ENCODE measurements around the gene DPH1.
A peak's percentile ranks its signal among the peaks of the same experiment; 100 is the strongest.

Gene DPH1

DNA sequence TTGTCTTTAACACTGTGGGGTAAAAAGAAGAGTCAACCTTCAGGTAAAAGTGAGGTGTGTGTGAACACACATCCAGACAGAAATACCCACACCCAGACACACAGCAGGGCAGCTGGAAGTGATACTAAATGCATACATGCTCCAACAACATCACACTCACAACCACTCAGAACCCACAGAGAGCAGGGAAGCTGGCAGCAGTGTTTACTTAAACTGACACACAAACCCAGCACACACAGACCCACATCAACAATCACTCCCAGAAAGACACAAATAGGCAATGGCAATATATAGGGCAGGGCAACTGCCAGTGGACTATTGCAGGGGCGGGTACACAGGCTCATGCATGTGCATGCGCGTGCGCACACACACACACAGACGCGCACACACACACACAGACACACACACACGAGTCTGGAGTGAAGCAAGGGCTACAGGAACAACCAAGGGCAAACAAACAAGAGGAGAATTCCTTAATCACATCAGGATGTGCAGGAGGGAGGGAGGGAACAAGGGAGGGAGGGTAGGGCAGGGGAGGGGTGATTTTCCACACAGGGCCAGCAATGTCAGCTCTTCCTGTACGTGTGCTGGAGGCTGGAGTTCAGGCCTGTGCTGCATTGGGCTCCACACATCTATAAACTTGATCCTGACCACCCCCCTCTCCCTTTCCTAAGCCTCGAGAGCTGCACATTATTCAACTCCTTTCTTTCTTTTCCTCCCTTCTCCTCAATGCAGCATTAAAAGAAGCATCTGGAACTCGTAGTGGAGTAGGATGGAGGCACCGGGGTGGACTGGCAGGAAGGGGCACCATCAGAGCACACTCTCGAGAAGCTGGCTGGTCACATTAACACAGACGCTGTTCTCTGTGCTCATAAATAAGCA is 55.1 kb downstream of the DPH1 start:
- TF ChIP-seq, protein P1, sequence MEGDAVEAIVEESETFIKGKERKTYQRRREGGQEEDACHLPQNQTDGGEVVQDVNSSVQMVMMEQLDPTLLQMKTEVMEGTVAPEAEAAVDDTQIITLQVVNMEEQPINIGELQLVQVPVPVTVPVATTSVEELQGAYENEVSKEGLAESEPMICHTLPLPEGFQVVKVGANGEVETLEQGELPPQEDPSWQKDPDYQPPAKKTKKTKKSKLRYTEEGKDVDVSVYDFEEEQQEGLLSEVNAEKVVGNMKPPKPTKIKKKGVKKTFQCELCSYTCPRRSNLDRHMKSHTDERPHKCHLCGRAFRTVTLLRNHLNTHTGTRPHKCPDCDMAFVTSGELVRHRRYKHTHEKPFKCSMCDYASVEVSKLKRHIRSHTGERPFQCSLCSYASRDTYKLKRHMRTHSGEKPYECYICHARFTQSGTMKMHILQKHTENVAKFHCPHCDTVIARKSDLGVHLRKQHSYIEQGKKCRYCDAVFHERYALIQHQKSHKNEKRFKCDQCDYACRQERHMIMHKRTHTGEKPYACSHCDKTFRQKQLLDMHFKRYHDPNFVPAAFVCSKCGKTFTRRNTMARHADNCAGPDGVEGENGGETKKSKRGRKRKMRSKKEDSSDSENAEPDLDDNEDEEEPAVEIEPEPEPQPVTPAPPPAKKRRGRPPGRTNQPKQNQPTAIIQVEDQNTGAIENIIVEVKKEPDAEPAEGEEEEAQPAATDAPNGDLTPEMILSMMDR (IDR thresholded peaks at IDR 0.05; ENCODE audit: borderline replicate concordance, insufficient read depth, low read depth, low read length), result no peak
- H3K4me3 ChIP-seq (ENCODE audit: low read depth, low read length), result no peak overlapping the region

DNA sequence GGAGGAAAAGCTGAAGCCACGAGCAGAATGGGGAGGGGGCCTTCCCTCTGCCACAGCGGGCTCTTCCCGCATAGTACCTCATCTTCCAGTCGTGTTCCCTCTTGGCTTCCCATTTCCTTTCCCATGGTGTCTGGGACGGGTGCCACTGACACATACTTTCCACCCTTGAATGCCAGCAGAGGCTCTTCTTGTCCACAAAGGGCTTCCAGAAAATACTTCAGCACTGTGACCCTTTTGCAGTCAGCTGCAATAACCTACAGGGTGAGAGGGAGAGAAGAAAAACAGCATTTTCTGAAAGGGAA is 55.6 kb downstream of the DPH1 start:
- TF ChIP-seq, protein P1 (IDR thresholded peaks at IDR 0.05; ENCODE audit: borderline replicate concordance, insufficient read depth, low read depth, low read length), result no peak
- no peak overlapping the region for H3K4me3 ChIP-seq (ENCODE audit: low read depth, low read length)

DNA sequence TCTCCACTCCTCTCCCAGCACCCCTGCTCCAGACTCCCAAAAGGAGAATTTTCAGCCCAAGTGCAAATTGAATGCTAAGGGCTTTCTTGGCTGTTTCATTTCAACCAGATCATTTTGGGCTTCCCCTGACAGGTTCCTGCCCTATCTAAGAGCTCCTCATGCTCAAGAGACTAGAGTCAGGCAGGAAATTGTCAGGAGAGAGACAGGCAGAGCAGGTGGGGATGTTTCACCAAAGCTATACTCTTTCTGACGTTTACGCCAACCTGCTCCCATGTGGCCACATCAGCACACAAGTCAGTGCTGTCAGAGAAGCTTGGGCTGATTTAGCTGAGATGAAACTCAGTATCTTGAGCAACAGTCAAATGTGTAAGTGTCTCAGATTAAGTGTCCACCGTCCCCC is 56.4 kb downstream of the DPH1 start:
- H3K4me3 ChIP-seq (ENCODE audit: low read depth, low read length), result no peak overlapping the region
- TF ChIP-seq, protein P1 (IDR thresholded peaks at IDR 0.05; ENCODE audit: borderline replicate concordance, insufficient read depth, low read depth, low read length), result no peak

DNA sequence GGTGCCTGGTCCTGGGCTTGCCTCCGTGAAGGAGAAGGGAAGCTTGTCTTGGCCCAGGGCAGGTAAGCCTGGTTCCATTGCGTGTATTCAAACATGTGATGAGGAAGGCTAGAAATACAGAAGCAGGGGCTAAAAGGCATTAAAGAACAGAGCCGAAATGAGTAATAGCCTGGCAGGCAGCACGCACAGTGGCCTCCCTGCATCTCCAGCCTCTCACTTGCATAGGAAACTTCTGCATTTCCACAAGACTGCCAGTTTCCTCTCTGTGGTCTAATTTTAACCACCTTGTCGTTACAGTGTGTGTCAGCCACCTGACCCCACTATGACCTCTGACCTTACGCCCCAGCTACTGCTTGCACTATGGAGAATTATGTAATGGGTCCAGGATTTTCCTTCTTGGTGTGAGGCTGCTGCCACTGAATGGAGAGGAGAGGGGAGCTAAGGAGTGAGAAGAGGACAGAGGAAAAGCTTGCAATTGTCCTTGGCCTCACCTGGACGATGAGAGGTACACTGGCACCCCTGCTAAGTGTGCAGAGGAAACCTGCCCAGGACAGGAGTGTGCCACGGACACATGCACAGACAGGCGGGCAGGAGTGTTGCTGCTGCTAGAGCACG is 57.8 kb downstream of the DPH1 start:
- H3K4me3 ChIP-seq (ENCODE audit: low read depth, low read length), result no peak overlapping the region

DNA sequence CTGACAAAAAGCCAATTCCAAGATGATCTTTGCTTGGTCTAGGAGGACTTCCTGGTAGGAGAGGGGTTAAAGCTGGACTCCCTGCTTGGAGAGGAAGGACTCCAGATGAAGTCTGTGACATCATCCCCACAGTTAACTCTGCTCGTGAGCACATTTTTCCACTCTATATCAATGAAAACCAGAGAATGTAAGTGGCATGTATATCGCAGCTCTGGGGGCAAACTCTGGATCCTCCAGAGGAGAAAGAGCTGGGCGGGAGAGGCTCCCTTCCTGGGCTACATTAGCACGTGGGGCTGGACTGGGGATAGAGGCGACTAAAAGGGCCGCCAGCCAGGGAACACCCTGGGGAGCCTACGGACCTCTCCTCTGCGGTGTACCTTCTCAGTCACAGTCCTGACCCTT is 59.1 kb downstream of the DPH1 start:
- peak overlapping the region; percentile 28 for H3K4me3 ChIP-seq (ENCODE audit: low read depth, low read length)
- TF ChIP-seq, protein P1 (IDR thresholded peaks at IDR 0.05; ENCODE audit: borderline replicate concordance, insufficient read depth, low read depth, low read length), result no peak

More for the DNA sequence above, 57.8 kb downstream of the DPH1 start:
- TF ChIP-seq, protein P1 (IDR thresholded peaks at IDR 0.05; ENCODE audit: borderline replicate concordance, insufficient read depth, low read depth, low read length), result no peak

DNA sequence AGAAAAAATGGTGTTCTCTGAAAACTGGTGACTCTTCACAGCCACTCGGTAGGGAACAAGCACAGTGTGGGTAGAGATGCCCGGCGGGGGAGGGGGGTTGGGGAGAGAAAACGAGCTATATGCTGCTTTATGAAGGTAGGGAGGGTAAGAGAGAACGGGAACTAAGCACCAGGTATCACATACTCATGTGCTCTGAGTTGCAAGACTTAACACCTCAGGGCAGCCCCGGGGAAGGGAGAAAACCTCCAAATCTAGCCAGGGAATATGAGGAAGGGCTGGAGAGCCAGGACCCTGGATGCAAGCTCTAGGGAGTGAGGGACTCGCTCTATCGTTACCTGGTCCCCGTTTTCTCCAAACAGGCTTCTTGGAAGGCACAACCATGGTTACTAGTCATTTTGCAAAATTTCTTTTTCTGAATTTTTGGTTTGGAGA is 60.3 kb downstream of the DPH1 start:
- TF ChIP-seq, protein P1 (IDR thresholded peaks at IDR 0.05; ENCODE audit: borderline replicate concordance, insufficient read depth, low read depth, low read length), result no peak
- peak overlapping the region; percentile 47 for H3K4me3 ChIP-seq (ENCODE audit: low read depth, low read length)
